ENCODE results near the gene SELENOM. TPM values are rescaled to one million over a fixed set of nuclear protein-coding genes. Genes with fewer than 3 reads are reported as not detected.

The SELENOM gene
- total RNA-seq, 1 donor: 97.9 TPM

DNA sequence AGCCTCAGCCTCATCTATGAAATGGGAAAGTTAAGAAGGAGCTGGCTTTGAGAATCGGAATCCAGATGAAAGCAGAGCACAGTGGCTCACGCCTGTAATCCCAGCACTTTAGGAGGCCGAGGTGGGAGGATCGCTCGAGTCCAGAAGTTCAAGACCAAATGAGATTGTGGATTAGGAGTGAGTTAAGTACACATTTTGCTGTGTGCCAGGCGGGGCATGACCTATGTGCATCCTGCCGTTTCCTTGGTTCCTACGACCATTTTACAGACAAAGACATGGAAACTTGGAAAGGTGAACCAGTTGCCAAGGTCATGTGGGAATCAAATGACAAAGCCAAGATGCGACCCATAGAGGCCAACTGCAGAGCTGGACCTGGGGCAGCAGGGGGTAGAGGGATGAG, 28.8 kb upstream of the SELENOM start:
- H3K4me3 ChIP-seq (ENCODE audit: low read depth, low read length): no peak overlapping the region
- no peak for DNase-seq (ENCODE audit: low read depth)
- TF ChIP-seq, protein P1, sequence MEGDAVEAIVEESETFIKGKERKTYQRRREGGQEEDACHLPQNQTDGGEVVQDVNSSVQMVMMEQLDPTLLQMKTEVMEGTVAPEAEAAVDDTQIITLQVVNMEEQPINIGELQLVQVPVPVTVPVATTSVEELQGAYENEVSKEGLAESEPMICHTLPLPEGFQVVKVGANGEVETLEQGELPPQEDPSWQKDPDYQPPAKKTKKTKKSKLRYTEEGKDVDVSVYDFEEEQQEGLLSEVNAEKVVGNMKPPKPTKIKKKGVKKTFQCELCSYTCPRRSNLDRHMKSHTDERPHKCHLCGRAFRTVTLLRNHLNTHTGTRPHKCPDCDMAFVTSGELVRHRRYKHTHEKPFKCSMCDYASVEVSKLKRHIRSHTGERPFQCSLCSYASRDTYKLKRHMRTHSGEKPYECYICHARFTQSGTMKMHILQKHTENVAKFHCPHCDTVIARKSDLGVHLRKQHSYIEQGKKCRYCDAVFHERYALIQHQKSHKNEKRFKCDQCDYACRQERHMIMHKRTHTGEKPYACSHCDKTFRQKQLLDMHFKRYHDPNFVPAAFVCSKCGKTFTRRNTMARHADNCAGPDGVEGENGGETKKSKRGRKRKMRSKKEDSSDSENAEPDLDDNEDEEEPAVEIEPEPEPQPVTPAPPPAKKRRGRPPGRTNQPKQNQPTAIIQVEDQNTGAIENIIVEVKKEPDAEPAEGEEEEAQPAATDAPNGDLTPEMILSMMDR (IDR thresholded peaks at IDR 0.05; ENCODE audit: insufficient read depth, low read length): no peak

DNA sequence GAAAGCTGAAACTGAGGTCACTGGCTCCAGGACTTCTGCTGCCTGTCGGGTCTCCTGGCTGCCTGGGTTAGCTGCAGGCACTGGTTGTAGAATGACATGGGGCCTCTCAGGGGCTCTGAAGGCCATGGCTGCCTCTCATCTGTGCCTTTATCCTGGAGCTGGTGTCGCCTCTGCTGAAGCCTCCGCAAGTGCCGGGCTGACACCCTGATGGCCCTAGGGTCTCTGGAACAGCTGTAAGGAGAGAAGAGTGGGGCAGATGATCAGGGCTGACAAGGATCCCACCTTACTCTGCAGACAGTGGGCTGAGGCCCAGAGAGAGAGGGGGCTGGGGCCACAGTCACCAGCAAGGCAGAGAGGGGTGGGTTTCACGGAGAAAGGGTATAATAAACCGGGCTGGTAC, 28.3 kb upstream of the SELENOM start:
- TF ChIP-seq, protein P1 (IDR thresholded peaks at IDR 0.05; ENCODE audit: insufficient read depth, low read length): no peak
- no peak for DNase-seq (ENCODE audit: low read depth)
- no peak overlapping the region for H3K4me3 ChIP-seq (ENCODE audit: low read depth, low read length)

DNA sequence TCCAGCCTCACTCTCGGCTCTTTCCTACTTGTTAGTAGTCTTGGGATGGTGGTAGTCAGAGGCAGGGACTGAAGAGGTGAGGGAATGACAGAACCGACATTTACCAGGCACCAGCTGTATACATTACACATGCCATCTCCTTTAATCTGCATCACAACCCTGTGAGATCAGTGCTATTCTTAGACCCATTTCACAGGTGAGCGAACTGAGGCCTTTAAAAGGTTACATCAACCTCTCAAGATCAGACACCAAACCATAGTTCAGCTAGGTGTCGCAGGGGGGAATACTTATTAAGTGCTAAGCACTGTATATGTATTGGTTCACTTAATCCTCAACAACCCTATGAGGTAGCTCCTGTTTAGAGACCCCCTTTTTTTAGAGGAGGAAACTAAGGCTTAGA, 27.3 kb upstream of the SELENOM start:
- no peak for DNase-seq (ENCODE audit: low read depth)
- TF ChIP-seq, protein P1 (IDR thresholded peaks at IDR 0.05; ENCODE audit: insufficient read depth, low read length): no peak
- H3K4me3 ChIP-seq (ENCODE audit: low read depth, low read length): no peak overlapping the region

DNA sequence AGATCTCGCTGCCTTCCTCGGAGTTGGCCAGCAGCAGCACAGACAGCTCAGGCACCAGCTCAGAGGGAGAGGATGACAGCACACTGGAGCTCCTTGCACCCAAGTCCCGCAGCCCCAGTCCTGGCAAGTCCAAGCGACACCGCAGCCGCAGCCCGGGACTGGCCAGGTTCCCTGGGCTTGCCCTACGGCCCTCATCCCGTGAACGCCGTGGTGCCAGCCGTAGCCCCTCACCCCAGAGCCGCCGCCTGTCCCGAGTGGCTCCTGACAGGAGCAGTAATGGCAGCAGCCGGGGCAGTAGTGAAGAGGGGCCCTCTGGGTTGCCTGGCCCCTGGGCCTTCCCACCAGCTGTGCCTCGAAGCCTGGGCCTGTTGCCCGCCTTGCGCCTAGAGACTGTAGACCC, 26.5 kb upstream of the SELENOM start:
- TF ChIP-seq, protein P1 (IDR thresholded peaks at IDR 0.05; ENCODE audit: insufficient read depth, low read length): no peak
- no peak overlapping the region for H3K4me3 ChIP-seq (ENCODE audit: low read depth, low read length)
- DNase-seq (ENCODE audit: low read depth): no peak

DNA sequence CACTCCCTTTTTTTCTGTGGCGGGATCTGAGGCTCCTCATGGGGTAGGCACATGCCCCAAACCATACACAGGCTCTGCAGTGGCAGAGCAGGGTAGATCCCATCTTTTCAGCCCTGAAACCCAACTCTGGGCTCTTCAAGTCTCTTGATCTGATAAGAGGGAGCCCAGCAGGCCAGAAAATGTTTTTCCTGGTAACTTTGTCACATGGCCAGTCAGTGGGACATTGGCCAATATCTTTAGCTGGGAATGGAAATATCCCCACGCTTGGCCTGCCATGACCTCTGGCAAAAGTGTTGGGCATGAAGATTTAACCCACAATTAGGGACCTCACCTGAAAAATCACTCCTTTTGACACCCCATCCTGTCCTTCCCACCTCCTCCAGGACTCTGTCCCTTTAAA, 23.5 kb upstream of the SELENOM start:
- no peak overlapping the region for H3K4me3 ChIP-seq (ENCODE audit: low read depth, low read length)
- TF ChIP-seq, protein P1 (IDR thresholded peaks at IDR 0.05; ENCODE audit: insufficient read depth, low read length): no peak
- DNase-seq (ENCODE audit: low read depth): no peak

DNA sequence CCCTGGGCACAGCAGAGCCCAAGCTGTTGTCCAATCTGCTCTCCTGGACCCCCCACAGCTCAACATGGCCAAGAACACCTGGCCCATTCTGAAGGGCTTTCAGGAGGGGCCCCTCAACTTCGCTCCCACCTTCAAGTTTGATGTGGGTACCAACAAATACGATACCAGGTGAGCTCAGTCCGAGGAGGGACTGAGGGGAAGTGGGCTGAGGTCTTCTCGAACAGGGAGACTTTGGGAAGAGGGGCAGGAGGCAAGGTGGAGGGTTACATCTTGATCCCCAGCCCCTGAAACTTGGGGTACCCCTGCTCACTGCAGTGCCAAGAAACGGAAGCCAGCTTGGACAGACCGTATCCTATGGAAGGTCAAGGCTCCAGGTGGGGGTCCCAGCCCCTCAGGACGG, 20.8 kb upstream of the SELENOM start:
- TF ChIP-seq, protein P1 (IDR thresholded peaks at IDR 0.05; ENCODE audit: insufficient read depth, low read length): no peak
- no peak for DNase-seq (ENCODE audit: low read depth)
- no peak overlapping the region for H3K4me3 ChIP-seq (ENCODE audit: low read depth, low read length)

DNA sequence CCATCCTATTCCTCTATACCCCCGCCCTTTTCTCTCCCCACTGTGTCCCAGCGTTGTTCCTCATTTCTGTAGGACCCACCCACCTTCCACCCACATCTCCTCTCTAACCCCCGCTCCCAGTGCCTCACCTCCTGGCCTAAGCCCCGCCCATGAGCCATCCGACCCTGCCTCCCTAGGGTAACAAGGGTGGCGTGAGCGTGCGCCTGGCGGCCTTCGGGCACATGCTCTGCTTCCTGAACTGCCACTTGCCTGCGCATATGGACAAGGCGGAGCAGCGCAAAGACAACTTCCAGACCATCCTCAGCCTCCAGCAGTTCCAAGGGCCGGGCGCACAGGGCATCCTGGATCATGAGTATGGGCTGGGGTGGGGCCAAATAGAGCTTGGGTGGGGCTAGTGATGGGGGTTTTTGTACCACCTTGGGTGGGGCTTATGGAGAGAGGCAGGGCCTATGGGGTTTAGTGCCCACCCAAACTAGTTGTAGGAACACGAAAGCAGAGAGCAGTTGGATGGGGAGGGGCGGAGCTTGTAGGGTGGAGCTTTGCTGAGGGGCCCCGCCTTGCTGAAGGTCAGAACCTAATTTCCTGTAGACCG, 19.9 kb upstream of the SELENOM start:
- TF ChIP-seq, protein P1 (IDR thresholded peaks at IDR 0.05; ENCODE audit: insufficient read depth, low read length): no peak
- no peak overlapping the region for H3K4me3 ChIP-seq (ENCODE audit: low read depth, low read length)
- DNase-seq (ENCODE audit: low read depth): no peak

Measured in fibroblast of the aortic adventitia (primary cell).